OCI-M1 (cell line): Measurements from ENCODE around the gene RHEX.
"Not testable (repeated sequence)": the region's sequence is repeated elsewhere in the genome, so short reads cannot be mapped to it uniquely, and the experiment has no call there.

ENCODE experiments used
- DNase-seq: peaks from one replicate; lab custom pipeline; 2025; lab: John Stamatoyannopoulos, UW

Gene RHEX

GRCh38 chr1:206030714-206031113 is 22.3 kb upstream of the RHEX start:
- peak; percentile 85 for DNase-seq

GRCh38 chr1:206032380-206033140 is 20.4 kb upstream of the RHEX start:
- no peak for DNase-seq

GRCh38 chr1:206035027-206035426 is 17.9 kb upstream of the RHEX start:
- DNase-seq = no peak

GRCh38 chr1:206036663-206037455 is 16.1 kb upstream of the RHEX start:
- no peak for DNase-seq

- no peak for DNase-seq
Measured at GRCh38 chr1:206037581-206037980, 15.4 kb upstream of the RHEX start.

DNA sequence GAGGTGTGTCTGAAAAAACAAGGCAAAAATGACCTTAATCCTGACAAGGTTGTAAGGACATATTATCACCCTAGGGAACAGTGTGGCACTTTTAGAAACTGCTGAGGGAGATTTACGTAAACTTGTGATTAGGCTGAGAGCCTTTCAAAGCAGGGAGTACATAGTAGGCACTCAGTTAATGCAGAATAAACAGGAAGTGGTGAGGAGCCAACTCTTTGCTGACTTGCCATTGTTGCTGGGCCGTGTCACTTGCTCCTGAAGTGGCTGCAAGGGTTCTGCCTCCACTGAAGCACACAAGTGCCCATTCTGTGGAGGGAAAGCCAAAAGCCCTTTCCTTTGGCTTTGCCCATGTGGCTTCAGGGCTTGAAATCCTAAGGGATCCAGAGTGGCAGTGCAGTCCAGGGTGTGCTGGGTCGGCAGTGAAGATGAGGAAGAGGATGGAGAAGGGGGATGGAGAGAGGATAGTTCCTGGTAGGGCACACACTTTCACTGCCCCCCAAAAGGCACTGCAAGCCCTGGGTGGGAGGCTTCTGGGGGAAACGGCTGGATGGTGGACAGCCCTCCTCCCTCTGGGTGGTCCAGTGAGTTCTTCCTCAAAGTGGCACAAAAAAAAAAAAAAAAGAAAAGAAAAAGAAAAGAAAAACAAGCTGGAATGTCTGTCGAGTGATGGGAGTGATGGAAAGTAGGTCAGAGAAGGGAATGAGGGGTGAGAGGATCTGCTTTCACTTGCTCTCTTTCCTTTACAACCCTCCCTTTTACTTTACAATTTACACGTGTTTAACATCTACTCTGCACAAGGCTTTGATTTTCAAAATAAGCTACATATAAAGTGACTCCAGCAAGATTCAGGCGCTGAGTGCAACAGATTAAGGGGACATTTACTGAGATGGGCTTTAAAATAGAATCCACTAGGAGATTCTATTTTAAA is 13.7 kb upstream of the RHEX start:
- DNase-seq = no peak

- DNase-seq = peak; percentile 21
Measured at GRCh38 chr1:206040328-206040727, 12.6 kb upstream of the RHEX start.

DNA sequence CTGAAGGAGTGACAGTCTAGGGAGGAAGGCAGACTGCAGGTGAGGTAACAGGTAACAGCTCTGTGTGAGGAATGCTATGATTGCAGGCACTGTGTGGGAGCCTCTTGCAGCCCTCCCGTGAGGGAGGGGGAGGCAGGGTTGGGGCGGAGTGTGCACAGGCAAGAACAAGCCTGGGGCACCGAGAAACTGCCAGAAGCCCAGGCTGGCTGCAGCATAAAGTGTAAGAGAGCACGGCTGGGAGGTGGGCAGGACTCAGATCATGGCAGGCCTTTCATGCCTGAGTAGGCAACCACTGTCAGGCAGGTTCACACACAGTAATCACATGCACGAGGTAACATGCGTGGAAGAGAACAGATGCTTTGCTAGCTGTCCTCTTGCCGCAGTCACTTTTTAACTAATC is 11.3 kb upstream of the RHEX start:
- no peak for DNase-seq

DNA sequence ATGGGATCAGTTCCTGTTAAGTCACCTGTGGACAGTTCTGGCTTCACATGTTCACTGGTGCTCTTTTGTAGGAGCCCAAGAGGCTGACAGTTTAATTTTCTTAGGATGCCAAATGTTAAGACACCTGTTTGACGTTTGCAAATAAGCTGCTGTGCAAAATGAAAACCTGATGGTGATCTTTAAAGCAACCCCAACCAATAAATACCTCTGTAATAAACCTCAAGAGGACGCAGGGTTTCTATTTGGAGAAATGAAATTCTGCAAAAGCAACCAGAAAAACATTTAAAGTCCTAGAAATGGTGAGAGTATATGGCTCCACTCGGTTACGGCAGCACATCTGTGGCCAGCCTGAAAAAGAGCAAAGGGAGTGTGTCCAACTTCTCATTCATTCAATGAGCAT is 5.7 kb upstream of the RHEX start:
- no peak for DNase-seq

GRCh38 chr1:206048582-206048981 is 4.4 kb upstream of the RHEX start:
- no peak for DNase-seq

DNA sequence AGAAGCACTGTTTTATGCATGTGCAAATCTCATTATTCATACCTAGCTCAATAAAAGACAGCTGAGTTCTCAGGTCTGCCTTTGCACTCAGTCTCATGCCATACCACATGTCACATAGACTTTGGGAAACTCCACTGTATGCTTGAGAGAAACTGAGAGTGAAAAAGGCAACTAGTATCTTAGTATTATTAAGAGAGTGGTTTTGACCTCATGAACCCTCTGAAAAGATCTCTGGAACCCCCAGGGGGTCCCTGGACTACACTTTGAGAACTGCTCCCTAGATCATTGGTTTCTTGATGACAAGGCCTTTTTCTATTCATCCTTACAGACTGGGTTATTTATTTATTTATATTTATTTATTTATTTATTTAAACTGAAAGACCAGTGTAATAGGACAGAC is 3.7 kb upstream of the RHEX start:
- DNase-seq = no peak

DNA sequence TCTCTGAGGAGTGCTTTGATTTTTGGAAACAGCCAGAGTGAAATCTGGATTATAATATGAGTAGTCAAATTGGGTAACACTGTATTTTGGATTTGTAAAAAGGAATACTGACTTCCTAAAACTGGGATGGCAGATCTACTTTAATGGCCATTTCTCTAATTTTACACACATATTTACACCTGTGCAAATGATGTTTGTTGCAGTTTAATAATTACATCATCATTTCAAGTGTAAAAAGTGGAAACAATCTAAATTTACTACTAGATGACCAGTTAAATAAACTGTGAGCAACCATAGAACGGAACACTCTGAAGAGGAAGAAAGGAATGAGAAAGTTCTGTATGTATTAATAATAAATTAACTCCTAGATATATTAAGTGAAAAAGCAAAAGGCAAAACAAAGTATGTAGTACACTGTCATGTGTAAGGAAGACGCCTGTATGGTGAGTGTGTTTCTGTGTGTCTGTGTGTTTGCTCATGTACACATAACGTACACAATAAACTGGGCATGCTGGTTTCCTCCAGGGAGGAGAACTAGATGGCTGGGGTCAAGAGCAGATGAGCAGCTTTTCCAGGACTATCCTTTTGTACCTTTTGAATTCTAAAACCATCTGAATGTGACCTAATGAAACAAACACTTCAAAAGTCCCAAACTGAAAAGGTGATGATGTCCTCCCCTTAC is 2.9 kb upstream of the RHEX start:
- no peak for DNase-seq

DNA sequence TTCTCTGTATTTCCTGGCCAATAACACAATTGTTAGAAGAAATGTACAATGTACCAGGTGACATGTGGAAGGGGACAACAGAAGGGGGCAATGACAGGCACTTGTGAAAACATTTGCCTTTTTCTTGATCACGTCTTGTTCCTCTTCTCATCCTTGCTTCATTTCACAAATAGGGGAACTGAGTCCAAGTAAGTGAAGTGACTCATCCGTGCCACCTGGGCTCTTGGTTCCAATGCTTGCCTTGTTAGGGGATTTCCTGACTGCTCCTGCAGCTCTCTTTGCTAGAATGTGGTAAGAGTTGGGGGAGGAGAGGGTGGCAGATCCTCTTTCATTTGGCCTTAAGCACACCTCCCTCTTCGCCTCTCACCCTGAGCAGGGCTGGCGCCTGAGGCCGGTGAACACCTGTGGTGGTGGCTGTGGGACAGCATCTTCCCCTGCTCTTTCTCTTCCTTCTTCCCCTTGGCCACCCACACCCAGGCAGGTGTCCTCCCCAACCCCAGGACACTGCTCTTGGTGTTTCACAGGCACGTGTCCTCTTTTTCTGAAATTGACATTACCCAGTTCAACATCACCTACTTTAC is 2.2 kb upstream of the RHEX start:
- no peak for DNase-seq

- DNase-seq = not testable (repeated sequence)
Measured at GRCh38 chr1:206052231-206052865, 625 bp upstream of the RHEX start.

- not testable (repeated sequence) for DNase-seq
Measured at GRCh38 chr1:206053616-206054015, 643 bp downstream of the RHEX start.

DNA sequence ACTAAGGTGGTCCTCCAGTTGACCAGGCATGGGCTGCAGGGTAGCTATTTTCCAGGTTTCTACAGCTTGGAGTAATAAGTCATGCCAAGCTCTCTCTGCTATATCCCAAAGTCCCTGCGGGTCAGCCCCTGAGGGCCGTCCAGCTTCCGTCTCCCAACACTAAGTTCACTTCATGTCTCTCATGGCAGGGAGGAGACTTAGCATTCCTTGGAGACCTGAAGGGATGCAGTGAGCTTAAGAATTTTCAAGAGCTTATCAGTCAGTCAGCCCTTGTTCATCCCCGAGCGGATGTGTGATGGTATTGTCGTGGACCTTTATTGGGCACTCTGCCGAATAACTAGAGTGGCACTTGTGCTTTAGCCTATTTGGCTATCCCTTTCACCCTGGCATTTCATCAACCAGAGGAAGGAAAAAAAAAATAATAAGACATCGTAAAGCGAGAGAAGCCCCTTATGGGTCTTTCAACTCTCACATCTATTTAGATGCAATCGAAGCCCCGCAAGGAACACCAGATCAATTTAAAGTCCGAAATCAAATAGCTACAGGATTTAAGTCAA is 2.2 kb downstream of the RHEX start:
- not testable (repeated sequence) for DNase-seq

DNA sequence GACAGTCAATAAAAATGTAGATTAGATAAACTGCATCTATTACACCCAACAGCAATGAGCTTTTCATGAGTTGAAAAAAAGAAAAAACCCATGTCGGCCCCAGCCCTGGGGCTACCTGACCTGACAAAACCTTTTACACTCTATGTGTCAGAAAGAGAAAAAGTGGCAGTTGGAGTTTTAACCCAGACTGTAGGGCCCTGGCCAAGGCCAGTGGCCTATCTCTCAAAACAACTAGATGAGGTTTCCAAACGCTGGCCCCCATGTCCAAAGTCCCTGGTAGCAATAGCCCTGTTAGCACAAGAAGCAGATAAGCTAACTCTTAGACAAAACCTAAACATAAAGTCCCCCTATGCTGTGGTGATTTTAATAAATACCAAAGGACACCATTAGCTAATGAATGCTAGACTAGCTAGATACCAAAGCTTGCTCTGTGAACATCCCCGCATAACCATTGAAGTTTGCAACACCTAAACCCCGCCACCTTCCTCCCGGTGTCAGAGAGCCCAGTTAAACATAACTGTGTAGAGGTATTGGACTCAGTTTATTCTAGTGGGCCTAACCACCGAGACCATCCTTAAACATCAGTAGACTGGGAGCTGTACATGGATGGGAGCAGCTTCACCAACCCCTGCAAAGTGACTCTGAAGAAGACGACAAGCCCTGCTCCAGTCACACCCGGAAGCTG is 2.8 kb downstream of the RHEX start:
- DNase-seq = not testable (repeated sequence)

GRCh38 chr1:206058289-206058926 is 5.4 kb downstream of the RHEX start:
- not testable (repeated sequence) for DNase-seq

DNA sequence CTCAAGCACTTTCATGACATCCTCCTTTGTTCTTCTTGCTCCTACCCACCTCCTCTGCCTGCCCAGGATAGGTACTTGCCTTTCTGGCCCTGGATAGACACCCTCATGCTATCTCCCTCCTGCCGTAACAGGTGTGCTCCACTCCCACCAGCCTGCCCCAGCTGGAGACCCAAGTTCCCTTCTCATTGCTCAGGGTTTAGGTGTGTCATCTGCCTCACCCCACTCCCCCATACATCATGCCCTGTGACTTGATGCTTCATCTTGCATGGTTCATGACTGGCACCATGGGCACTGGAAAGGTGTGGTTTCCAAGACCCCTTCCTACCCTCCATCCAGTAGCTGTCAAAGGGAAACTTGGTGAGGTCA is 5.9 kb downstream of the RHEX start:
- no peak for DNase-seq
